Astrocyte (in vitro differentiated cells and primary cell): ENCODE results near the gene FTCD. TPM values are rescaled to one million over a fixed set of nuclear protein-coding genes. Genes with fewer than 3 reads are reported as not detected.
"Not testable (repeated sequence)": the region's sequence is repeated elsewhere in the genome, so short reads cannot be mapped to it uniquely, and the experiment has no call there.

Experiments
- DNase-seq: peaks from one replicate; pipeline ENCODE4 v3.0.0-alpha.2; 2010; ENCODE audit warnings: low read depth
- FAIRE-seq: peaks from 2 replicates; lab custom pipeline; 2011; peaks lifted over from hg19 to GRCh38; lab: Jason Lieb, UNC
- H2AFZ ChIP-seq: 2 replicates; pipeline ENCODE4 v1.6.0; 2012; ENCODE audit warnings: low read depth, low read length, inconsistent platforms
- H3K27ac ChIP-seq: 2 replicates; pipeline ENCODE4 v1.5.1; 2011; ENCODE audit warnings: low read depth, low read length, inconsistent platforms
- H3K27me3 ChIP-seq: 2 replicates; pipeline ENCODE4 v1.6.0; 2011; ENCODE audit warnings: low read length, inconsistent platforms; ENCODE audit not compliant: insufficient read depth
- H3K36me3 ChIP-seq: 2 replicates; pipeline ENCODE4 v1.5.1; 2011; ENCODE audit warnings: low read length, inconsistent platforms; ENCODE audit not compliant: insufficient read depth
- H3K4me1 ChIP-seq: 2 replicates; pipeline ENCODE4 v1.5.1; 2011; ENCODE audit warnings: low read length, inconsistent platforms; ENCODE audit not compliant: insufficient read depth
- H3K4me2 ChIP-seq: 2 replicates; pipeline ENCODE4 v1.6.0; 2012; ENCODE audit warnings: low read length, inconsistent platforms
- H3K4me3 ChIP-seq: 2 replicates; pipeline ENCODE4 v1.5.1; 2011; ENCODE audit warnings: low read depth, mild to moderate bottlenecking, low read length, inconsistent platforms; ENCODE audit not compliant: insufficient read depth
- H3K79me2 ChIP-seq: 2 replicates; pipeline ENCODE4 v1.6.0; 2012; ENCODE audit warnings: mild to moderate bottlenecking, low read length, inconsistent platforms; ENCODE audit not compliant: insufficient read depth
- H3K9ac ChIP-seq: 2 replicates; pipeline ENCODE4 v1.6.0; 2012; ENCODE audit warnings: mild to moderate bottlenecking, low read length, inconsistent platforms
- H3K9me3 ChIP-seq: 2 replicates; pipeline ENCODE4 v1.5.1; 2012; ENCODE audit warnings: low read depth, mild to moderate bottlenecking, low read length, inconsistent platforms; ENCODE audit not compliant: insufficient read depth
- H4K20me1 ChIP-seq: 2 replicates; pipeline ENCODE4 v1.6.0; 2012; ENCODE audit warnings: low read length, inconsistent platforms; ENCODE audit not compliant: insufficient read depth
- H3K27ac Mint-ChIP-seq: one replicate; pipeline ENCODE4 v1.8.0; 2021; ENCODE audit warnings: mild to moderate bottlenecking, mixed read lengths; ENCODE audit not compliant: unreplicated experiment
- H3K27me3 Mint-ChIP-seq: one replicate; pipeline ENCODE4 v1.8.0; 2021; ENCODE audit warnings: low read depth, mixed read lengths; ENCODE audit not compliant: unreplicated experiment
- H3K36me3 Mint-ChIP-seq: one replicate; pipeline ENCODE4 v1.8.0; 2021; ENCODE audit warnings: low read depth, mixed read lengths; ENCODE audit not compliant: unreplicated experiment
- H3K4me1 Mint-ChIP-seq: one replicate; pipeline ENCODE4 v1.8.0; 2021; ENCODE audit warnings: low read depth, mixed read lengths; ENCODE audit not compliant: unreplicated experiment
- H3K4me3 Mint-ChIP-seq: one replicate; pipeline ENCODE4 v1.8.0; 2021; ENCODE audit warnings: mild to moderate bottlenecking, moderate library complexity, mixed read lengths; ENCODE audit not compliant: unreplicated experiment
- H3K9me3 Mint-ChIP-seq: one replicate; pipeline ENCODE4 v1.8.0; 2021; ENCODE audit warnings: mild to moderate bottlenecking, mixed read lengths; ENCODE audit not compliant: unreplicated experiment
- CTCF ChIP-seq: IDR thresholded peaks from 2 replicates; pipeline ENCODE4 v1.5.1; 2011; ENCODE audit warnings: low read depth, mild to moderate bottlenecking, inconsistent platforms, low read length, moderate library complexity; ENCODE audit not compliant: insufficient read depth
- EZH2 ChIP-seq: IDR thresholded peaks from 2 replicates; pipeline ENCODE4 v1.6.1; 2012; ENCODE audit warnings: mild to moderate bottlenecking, low read length, inconsistent platforms; ENCODE audit not compliant: insufficient read depth
- total RNA-seq: library from RNA; stranded (reverse); gene quantifications from 2 replicates; pipeline ENCODE4 v1.2.1, GENCODE V29; 2021

Gene FTCD
- total RNA-seq, 1 donor from 2014 or later, result 1.9 TPM

DNA sequence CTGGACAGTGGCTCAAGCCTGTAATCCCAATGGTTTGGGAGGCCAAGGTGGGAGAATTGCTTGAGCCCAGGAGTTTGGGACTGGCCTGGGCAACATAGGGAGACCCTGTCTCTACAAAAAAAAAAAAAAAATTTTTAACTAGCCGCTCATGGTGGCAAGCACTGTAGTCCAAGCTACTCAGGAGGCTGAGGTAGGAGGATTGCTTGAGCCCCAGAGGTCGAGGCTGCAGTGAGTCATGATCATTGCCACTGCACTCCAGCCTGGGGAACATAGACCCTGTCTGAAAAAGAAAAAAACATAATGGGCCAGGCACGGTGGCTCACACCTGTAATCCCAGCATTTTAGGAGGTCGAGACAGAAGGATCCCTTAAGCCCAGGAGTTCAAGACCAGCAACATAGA is 23.6 kb upstream of the FTCD start:
- H3K4me1 Mint-ChIP-seq, result peaks cover 2% of the 10 kb centered on the region
- peaks cover 7% of the 10 kb centered on the region for H3K36me3 Mint-ChIP-seq
- H2AFZ ChIP-seq, result no peak overlapping the region
- no peak overlapping the region for H3K4me3 Mint-ChIP-seq
- H3K4me1 ChIP-seq, result no peaks in the 10 kb centered on the region
- no peaks in the 10 kb centered on the region for H3K79me2 ChIP-seq
- H3K27ac ChIP-seq, result no peak overlapping the region
- DNase-seq (no peak), FAIRE-seq (no peak)
- no peaks in the 10 kb centered on the region for H3K27me3 ChIP-seq
- no peaks in the 10 kb centered on the region for H3K9me3 ChIP-seq
- no peaks in the 10 kb centered on the region for H3K36me3 ChIP-seq
- no peaks in the 10 kb centered on the region for H3K27me3 Mint-ChIP-seq
- no peak overlapping the region for H3K9ac ChIP-seq
- no peak overlapping the region for H3K4me3 ChIP-seq
- H3K9me3 Mint-ChIP-seq, result peaks cover 16% of the 10 kb centered on the region
- no peak overlapping the region for H3K27ac Mint-ChIP-seq
- TF ChIP-seq CTCF (no peak), EZH2 (no peak)
- peaks cover 3% of the 10 kb centered on the region for H4K20me1 ChIP-seq
- no peak overlapping the region for H3K4me2 ChIP-seq

DNA sequence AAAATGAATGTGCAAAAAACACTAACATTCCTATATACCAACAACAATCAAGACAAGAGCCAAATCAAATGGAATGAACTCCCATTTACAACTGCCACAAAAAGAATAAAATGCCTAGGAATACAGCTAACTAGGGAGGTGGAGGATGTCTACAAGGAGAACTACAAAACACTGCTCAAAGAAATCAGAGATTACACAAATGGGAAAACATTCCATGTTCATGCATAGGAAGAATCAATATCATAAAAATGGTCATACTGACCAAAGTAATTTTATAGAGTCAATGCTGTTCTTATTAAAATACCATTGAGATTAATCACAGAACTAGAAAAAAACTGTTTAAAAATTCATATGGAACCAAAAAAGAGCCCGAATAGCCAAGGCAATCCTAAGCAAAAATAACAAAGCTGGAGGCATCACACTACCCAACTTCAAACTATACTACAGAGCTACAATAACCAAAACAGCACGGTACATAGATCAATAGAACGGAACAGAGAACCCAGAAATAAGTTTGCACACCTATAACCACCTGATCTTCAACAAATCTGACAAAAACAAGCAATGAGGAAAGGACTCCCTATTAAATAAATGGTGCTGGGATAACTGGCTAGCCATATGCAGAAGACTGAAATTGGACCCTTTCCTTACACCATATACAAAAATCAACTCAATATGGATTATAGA is 21.2 kb upstream of the FTCD start:
- not testable (repeated sequence) for H3K9me3 ChIP-seq, FAIRE-seq, H3K27ac Mint-ChIP-seq, H3K4me3 ChIP-seq, H3K27me3 Mint-ChIP-seq, H3K36me3 ChIP-seq, H3K4me3 Mint-ChIP-seq, H4K20me1 ChIP-seq, H3K27ac ChIP-seq, H3K4me2 ChIP-seq, H3K4me1 Mint-ChIP-seq, H3K9ac ChIP-seq, H3K4me1 ChIP-seq, H3K79me2 ChIP-seq, DNase-seq, H2AFZ ChIP-seq, H3K27me3 ChIP-seq
- H3K36me3 Mint-ChIP-seq, result peaks cover 14% of the 10 kb centered on the region
- peaks cover 21% of the 10 kb centered on the region for H3K9me3 Mint-ChIP-seq

DNA sequence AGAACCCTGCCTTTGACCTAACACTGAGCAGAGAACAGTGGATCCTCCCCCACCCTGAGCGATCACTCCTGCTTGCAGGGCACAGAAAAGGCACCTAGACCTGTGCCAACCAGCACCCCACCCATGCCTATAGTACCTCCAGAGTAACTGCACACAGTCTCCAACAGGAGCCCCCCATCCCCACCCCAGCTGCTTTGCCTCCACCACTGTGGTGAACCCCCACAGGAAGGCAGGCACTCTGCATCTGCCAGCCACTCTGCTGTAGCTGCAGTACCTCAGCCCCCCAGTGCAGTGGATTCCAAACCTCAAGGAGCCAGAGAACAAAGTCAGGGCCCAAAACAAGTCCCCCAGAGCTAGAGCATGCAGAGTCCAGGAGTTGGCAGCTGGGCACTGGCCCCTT is 18.2 kb upstream of the FTCD start:
- Histone ChIP-seq H3K36me3 (no peaks in the 10 kb centered on the region), H3K4me2 (no peak overlapping the region), H2AFZ (no peak overlapping the region), H3K27me3 (no peaks in the 10 kb centered on the region), H3K4me1 (no peaks in the 10 kb centered on the region), H3K9ac (no peak overlapping the region), H3K27ac (no peak overlapping the region), H3K9me3 (peaks cover 3% of the 10 kb centered on the region), H4K20me1 (peaks cover 7% of the 10 kb centered on the region), H3K4me3 (no peak overlapping the region), H3K79me2 (no peaks in the 10 kb centered on the region)
- Mint-ChIP-seq H3K36me3 (peaks cover 16% of the 10 kb centered on the region), H3K9me3 (peaks cover 21% of the 10 kb centered on the region), H3K27ac (no peak overlapping the region), H3K27me3 (peaks cover 2% of the 10 kb centered on the region), H3K4me3 (no peak overlapping the region), H3K4me1 (peaks cover 2% of the 10 kb centered on the region)
- TF ChIP-seq EZH2 (no peak), CTCF (no peak)
- FAIRE-seq, result no peak
- DNase-seq, result no peak
